Uterus (tissue), 2 donors: ENCODE data around the gene CPE.

Experiments
- CTCF ChIP-seq, 4 experiments: fragments of 200-600 bp in 2 of 4; fragments of 450-650 bp in 2 of 4; sonication (generic) in 2 of 4; IDR thresholded peaks; one replicate each; pipeline ENCODE4 v1.5.1; 2016 to 2019; ENCODE audit warnings: antibody characterized with exemption in 4 of 4, mild to moderate bottlenecking in 2 of 4, moderate library complexity in 1 of 4
- POLR2A ChIP-seq, 2 donors: fragments of 450-650 bp; IDR thresholded peaks; one replicate each; pipeline ENCODE4 v1.6.1; 2016; ENCODE audit warnings: antibody characterized with exemption in 2 of 2, mild to moderate bottlenecking in 1 of 2, moderate library complexity in 1 of 2

GRCh38 chr4:165425629-165426028 lies 46.8 kb downstream of the CPE start:
- TF ChIP-seq POLR2A (IDR thresholded peaks at IDR 0.05) (no peak), CTCF (IDR thresholded peaks at IDR 0.05) (no peak)
